GM19240 (cell line): Measurements from ENCODE around the gene MSLN.
A peak's percentile ranks its signal among the peaks of the same experiment; 100 is the strongest.
"Not testable (repeated sequence)": the region's sequence is repeated elsewhere in the genome, so short reads cannot be mapped to it uniquely, and the experiment has no call there.

Source experiments
- DNase-seq: peaks from one replicate; pipeline ENCODE4 v3.0.0; 2011; ENCODE audit warnings: low spot score; ENCODE audit not compliant: insufficient read length

MSLN gene

DNA sequence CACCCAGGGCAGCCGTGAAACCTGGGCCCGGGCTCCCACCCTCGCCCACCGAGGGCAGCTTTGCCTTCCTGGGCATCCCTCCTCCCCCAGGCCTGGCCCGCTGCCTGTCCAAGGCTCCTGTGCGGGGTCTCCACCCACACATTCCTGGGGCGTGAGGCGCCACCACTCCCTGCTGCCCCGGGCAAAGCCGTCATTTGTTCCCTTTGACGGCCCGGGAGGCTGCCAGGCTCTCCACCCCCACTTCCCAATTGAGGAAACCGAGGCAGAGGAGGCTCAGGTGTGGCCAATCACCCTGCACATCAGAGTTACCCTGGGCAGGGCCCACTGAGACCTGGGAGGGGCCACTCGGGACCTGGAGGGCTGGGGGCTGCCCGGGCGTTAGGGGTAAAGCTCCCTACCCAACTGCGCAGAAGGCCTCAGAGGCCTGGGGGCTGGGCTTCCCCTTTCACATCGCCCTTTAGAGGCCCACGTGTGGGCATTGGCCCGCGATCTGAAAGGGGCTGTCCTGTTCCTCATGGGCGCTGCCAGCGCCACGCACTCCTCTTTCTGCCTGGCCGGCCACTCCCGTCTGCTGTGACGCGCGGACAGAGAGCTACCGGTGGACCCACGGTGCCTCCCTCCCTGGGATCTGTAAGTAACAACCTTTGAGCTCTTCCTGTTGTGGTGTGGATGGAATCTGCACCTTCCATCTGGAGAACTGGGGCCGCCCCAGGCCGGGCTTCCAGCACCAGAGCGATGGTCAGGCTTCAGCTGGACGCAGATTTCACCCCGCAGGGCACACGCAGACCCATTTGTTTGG, at the start of gene MSLN:
Gene MSLN, plus strand, starts transcription at position 190 of the 799 bp plus-strand sequence. CDS start 1,947 bp downstream, outside the sequence.
- no peak for DNase-seq

DNA sequence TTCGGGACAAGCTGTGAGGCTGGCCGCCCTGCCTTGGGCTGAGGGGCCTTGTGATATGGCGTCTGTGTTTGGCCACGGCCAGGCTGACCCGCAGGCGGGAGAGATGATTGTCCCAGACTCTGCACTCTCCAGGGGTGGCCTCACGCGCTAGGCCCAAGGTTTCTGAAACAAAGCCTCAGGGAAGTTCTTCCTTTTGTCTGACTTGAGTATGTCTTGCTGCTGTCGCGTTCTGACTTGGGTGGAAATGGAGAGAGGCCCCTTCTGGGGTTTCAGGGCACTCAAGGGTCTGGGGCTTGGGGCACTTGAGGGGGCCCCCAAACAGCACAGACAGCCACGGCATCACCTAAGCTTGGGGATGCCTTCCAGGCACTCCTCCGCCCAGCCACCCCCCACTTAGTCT, 49.5 kb upstream of the MSLN start:
- DNase-seq: no peak

DNA sequence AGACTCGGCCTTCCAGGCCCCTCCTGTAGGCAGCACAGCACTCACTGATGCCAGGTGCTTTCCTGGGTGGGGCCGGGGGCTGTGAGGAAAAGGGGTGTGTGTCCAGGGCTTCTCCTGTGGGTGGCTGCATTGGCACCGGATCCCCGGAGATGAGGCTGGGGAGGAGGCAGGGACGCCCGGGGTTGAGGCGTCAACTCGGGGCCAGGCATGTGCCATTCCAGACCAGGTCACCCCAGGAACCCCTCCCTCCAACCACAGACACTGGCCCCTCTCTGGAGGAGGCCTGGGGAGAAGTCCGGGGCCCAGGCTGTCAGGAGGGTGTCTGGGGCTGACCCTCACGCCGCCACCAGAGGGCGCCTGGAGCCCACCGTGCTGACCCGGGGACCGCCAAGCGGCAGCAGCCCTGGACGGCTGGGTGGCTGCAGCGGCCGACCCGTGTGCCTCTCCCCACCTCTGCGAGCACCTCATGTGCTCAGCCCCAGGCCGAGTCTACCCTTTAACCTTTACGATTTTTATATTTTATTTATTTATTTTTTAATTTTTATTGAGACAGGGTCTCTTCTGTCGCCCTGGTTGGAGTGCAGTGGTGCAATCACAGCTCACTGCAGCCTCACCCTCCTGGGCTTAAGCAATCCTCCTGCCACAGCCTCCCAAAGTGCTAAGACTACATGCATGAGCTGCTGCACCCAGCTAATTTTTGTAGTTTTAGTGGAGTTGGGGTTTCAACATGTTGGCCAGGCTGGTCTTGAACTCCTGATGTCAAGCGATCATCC, 48.8 kb upstream of the MSLN start:
- DNase-seq: peak; percentile 99

DNA sequence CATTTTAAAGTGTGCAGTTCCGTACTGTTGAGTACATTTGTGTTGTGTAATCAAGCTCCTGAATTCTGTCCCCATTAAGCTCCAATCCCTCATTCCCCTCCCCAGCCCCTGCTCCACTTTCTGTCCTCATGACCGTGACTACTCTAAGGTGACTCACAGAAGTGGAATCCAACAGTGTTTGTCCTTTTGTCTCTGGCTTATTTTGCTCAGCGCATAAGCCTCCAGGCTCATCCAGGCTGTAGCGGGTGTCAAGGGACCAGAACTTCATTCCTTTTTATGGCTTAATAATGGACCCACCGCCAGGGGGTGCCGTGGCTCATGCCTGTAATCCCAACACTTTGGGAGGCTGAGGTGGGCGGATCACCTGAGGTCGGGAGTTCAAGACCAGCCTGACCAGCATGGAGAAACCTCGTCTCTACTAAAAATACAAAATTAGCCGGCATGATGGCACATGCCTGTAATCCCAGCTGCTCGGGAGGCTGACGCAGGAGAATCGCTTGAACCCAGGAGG, 47.7 kb upstream of the MSLN start:
- not testable (repeated sequence) for DNase-seq

DNA sequence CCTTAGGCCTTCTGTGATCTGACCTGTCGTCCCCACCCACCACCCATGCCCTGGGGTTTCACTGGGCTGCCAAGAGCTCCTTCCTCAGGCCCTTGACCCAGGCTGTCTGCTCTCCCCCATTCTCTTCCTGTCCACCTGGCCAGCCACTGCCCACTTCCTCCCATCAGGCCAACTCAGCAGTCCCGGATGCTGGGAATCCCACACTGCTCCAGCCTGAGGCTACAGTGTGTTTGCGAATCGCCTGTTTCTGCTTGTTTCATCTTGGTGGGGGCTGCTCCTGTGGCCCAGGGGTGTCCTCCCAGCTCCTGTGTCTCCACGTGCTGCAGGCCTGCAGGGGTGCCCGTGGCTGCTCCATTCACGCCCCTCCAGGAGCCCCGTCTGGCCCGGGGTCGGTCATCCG, 46.5 kb upstream of the MSLN start:
- DNase-seq: no peak

DNA sequence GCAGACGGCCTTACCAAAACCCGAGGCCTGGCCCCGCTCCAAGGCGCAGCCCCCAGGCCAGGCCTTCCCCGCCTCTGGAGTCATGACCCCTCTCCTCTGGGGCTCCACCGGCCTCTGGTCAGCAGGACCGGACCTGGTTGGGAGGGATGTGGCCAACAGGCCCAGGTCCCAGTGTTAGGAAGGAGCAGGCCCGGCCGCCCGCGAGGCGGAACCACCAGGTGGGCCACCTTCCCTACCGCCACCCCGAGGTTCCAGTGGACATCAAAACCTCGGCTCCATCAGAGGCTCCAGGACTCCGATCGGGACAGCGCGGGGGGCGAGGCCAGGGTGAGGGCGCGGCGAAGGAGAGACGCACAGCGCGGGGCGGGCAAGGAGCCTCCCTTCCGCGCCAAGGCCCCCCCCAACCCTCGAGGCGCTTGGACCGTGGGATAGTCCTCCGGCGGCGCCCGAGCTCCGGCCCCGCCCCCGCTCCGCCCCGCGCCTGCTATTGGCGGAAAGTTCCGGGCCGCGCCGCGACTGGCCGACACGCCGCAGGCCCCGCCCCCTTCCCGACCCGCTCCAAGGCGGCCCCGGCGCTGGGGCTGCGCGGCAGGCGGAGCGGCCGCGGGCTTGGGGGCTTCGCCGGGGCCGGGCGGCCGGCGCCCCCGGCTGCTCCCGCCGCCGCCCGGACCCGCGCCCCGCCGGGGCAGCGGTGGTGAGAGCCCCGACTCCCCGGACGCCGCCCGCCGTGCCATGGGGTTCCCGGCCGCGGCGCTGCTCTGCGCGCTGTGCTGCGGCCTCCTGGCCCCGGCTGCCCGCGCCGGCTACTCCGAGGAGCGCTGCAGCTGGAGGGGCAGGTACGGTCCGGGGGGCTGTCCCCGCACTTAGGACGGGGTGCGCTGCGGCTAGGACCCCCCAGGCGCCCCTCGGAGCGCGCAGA, 45.7 kb upstream of the MSLN start, which contains the start of gene METRN:
Gene METRN, plus strand, starts transcription at position 561 of the 919 bp plus-strand sequence. Its CDS starts 172 bp downstream, at position 733.
- peak; percentile 93 for DNase-seq

DNA sequence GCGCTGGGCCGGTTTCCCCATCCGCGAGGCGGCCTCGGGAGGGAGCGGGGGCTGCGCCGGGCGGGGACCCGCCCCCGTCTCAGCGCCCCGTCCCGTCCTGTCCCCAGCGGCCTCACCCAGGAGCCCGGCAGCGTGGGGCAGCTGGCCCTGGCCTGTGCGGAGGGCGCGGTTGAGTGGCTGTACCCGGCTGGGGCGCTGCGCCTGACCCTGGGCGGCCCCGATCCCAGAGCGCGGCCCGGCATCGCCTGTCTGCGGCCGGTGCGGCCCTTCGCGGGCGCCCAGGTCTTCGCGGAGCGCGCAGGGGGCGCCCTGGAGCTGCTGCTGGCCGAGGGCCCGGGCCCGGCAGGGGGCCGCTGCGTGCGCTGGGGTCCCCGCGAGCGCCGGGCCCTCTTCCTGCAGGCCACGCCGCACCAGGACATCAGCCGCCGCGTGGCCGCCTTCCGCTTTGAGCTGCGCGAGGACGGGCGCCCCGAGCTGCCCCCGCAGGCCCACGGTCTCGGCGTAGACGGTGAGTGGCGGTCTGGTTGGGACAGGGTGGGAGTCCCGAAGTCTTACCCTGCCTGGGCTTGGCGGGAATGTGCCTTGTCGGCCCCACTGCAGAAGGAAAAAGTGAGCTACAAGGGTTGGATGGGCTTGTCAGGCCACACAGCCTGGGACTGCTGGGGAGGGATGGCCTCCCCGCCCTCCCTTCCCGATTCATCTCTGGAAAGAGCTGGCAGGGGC, 44.9 kb upstream of the MSLN start:
- DNase-seq: no peak

DNA sequence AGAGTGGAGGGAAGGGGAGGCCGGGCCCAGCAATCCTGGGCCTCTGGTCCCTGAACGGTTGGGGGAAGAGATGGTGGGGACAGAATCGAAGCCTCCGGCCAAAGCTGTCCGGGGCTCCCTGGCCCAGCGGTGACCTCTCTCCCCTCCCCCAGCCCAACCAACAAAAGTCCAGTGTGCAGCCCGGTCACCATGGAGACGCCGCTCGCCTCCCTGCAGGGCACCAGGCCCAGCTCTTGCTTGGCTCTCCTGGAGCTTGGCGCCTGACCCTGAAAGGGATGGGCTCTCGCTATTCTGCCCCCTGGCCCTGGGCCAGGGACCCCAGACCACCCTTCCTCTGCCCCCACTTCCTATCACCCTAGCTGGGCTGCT, 44.4 kb upstream of the MSLN start:
- DNase-seq: no peak

DNA sequence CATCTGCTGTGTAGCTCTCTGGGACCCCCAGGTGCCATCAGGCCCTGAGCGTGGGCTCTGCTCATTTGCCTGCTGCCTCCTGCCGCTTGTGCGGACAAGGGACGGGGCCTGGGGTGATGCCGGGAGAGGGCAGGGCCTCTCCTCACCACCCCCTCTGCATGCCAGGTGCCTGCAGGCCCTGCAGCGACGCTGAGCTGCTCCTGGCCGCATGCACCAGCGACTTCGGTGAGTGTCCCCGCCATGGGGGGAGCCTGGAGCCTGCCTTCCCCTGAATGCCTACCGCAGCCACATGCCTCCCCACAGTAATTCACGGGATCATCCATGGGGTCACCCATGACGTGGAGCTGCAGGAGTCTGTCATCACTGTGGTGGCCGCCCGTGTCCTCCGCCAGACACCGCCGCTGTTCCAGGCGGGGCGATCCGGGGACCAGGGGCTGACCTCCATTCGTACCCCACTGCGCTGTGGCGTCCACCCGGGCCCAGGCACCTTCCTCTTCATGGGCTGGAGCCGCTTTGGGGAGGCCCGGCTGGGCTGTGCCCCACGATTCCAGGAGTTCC, 43.7 kb upstream of the MSLN start:
- no peak for DNase-seq

DNA sequence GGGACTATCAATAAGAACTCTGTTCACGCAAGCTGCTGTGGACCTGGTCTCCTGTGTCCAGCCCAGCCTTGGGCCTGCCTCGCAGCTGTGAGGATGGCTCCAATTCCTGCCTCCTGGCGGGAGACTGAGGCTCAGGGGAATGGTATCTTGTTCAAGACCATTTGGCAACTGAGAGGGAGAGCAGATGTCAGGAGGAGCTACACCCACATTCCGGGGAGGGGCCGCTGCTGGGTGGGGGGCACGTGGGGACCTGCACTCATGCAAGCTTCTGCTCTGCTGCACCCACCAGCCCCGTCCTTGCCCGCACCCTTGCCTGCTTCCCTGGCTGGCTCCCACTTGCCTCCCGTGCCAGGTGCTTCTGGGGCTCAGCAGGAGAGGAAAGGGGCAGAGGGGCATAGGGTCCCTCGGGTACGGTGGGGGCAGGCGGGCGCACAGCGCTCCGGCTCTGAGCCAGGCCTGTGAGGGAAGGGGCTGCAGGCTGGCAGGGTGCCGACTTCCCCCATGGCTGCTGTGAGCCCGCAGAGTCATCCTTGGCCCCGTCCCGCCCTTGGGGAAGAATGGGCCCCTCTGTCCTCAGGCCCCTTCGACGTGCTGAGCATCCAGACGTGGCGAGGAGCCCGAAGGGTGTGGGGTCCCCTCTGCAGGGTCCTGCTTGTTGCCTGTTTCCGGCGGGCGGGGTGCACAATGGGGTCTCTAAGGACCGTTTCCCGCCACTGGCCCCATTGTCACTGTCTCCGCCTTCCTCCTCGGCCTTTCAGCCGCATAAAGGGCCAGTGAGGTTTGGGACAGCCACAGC, 42.9 kb upstream of the MSLN start:
- DNase-seq: no peak

DNA sequence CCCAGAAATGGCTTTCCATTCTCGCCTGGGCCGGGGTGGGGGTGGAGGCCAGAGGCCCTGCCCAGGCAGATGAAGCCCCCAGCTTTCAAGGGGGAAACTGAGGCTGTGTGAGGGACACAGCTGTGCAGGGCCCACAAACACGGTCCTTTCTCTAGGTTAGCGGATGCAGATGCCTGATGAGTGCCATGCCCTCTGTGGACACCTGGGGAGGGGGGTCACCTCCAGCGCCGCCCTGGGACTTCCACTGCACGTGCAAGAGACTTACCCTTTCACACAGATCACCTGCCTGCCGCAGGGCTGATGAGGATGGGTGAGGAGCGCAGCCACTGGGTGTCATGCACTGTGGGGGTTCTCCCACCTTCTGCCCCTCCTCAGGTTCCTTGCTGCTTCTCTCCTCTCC, 42.1 kb upstream of the MSLN start:
- DNase-seq: no peak

DNA sequence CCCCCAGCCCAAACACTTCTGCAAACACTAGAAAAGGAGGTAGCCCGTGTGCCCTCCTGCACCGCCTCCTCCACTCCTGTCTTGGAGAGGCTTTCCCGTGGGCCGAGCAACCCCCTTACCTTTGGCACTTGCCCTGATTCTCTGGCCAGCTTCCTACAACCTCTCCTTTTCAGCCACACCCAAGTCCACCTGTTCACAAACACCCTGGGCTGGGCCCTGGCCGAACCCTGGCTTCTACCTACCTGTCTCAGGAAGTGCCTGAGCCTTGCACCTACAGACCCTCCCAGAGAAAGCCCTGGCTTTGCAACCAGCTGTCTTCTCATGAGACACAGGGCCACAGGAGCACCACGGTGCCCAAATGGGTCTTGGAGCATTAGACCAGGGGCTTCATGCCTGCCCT, 41.6 kb upstream of the MSLN start:
- DNase-seq: no peak

DNA sequence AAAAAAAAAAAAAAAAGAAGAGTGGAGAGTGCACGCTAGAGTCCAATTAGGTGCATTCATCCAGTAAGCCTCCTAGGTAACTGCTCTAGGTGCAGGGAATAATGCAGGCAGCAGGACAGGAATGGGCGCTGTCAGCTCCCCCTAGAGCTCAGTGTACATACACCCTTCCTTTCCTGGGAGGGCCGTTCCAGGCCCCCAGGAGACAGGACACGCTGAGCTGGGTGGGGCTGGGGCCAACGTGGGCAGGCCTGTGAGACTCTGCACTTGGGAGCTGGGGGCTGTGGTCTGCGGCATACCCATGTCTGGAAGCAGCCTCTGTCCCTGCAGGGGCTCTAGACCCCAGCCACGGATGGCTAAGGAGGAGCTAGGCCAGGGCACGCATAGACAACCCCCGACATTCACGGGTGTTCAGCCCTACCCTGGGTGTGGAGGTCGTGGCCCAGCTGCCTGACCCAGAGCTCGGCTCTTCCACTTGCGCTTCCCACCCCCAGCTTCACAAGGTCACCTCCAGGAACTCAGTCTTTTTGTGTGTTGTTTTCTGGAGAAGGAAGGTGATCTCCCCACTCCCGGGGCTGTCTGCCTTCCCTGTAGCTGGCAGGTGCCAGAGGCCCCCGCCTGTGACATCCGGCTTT, 40.6 kb upstream of the MSLN start:
- DNase-seq: no peak

DNA sequence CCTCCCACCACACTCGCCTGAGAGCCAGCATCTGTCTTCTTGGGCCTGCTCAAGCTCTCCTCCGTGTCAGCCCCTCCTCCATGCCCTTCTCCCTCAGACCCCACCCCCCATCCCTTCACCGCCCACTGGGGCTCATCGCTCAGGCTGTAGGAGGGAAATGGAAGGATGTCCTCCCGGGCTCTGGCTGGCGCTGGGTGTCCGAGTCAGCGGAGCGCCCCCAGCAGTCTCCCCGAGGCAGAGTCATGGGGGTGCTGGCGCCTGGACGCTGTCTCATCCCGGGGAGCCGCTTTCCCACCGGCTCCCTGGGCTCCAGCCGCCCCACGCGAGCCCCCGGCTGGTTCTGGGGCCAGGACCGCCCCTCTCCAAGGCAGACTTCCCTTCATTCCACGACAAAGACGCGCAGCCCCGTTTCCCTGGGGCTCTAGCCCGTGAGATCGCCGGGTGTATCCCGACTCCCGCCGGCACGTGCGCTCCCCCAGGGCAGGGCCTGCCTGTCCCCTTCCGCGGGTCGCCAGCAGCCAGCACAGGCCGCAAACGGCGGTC, 40.0 kb upstream of the MSLN start:
- DNase-seq: peak; percentile 77

DNA sequence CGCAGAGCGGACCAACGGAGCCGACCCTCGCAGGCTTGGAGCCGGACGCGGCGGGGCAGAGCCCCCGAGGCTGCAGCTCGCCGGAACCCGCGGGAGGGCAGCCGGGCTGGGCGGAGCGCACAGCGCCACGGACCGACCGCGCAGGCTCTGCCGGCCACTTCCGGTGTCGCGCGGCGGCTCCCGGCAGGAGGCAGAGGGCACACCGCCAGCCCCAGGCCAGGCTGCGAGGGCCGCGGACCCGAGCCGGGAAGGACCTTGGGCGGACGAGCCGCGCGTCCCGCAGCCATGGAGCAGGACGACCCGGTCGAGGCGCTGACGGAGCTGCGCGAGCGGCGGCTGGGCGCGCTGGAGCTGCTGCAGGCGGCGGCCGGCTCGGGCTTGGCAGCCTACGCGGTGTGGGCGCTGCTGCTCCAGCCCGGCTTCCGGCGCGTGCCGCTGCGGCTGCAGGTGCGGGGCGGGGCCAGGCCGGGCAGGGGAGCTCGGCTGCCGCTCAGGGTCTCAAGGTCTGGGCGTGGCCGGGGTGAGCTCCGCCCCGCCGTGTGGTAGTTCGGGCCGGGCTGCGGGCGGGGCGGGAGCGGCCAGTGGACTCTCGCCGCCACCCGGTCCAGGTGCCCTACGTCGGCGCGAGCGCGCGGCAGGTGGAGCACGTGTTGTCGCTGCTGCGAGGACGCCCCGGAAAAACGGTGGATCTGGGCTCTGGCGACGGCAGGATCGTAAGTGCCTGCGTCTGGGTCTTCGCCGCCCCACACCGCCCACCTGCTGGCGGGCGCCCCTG, 39.4 kb upstream of the MSLN start, which contains the start of gene ANTKMT:
Gene ANTKMT, plus strand, starts transcription at position 157 of the 775 bp plus-strand sequence. Its CDS starts 129 bp downstream, at position 286.
- DNase-seq: peak; percentile 95

DNA sequence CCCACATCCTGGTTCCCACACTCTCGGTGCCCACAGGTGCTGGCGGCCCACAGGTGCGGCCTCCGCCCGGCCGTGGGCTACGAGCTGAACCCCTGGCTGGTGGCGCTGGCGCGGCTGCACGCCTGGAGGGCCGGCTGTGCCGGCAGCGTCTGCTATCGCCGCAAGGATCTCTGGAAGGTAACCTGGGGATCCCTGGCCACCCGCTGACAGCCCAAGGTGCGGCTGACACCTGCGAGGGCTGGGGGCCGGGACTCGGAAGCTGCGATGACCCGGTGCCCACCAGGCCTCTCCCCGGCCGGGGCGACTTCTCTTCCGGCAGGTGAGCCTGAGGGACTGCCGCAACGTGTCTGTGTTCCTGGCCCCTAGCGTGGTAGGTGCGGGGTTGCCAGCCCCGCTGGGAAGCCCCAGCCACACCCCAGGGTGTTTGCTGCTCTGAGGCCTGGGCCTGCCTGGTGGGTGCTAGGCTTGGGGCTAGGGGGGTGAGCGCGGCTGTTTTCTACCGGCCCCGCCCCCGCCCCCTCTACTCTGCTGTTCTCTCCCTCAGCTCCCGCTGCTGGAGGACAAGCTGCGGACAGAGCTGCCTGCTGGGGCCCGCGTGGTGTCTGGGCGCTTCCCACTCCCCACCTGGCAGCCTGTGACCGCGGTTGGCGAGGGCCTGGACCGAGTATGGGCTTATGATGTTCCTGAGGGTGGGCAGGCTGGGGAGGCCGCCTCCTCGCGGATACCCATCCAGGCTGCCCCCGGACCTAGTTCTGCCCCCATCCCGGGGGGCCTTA, 38.6 kb upstream of the MSLN start:
- DNase-seq: no peak
